MCF 10A (cell line): ENCODE data around the gene DYNC2H1. TPM values are rescaled to one million over a fixed set of nuclear protein-coding genes. Genes with fewer than 3 reads are reported as not detected.

Experiments
- BruUV-seq: library from RNA; stranded (reverse); fragments of 400-500 nt; replicated peaks from 2 replicates; lab custom pipeline; 2021; lab: Mats Ljungman, UMichigan
- CTCF ChIA-PET: fragments of 300-600 bp; sonication (Branson Sonifier 250); formaldehyde crosslinking; extraction: SDS; loops from one replicate; lab custom pipeline; 2021; ENCODE audit warnings: antibody characterized with exemption, inconsistent platforms; lab: Yijun Ruan, JAX
- POLR2A ChIA-PET: fragments of 300-600, 350-650 bp; sonication (Branson Sonifier 250); formaldehyde crosslinking; extraction: SDS; loops from one replicate; lab custom pipeline; 2020; ENCODE audit warnings: antibody characterized with exemption, inconsistent platforms; lab: Yijun Ruan, JAX
- DNase-seq: peaks from one replicate; pipeline ENCODE4 v3.0.0-alpha.2; 2018; ENCODE audit not compliant: unreplicated experiment
- H3K27ac Mint-ChIP-seq: one replicate; pipeline ENCODE4 v1.8.0; 2022; ENCODE audit warnings: mild to moderate bottlenecking, low read depth, mixed read lengths; ENCODE audit not compliant: unreplicated experiment
- H3K27me3 Mint-ChIP-seq: one replicate; pipeline ENCODE4 v1.8.0; 2022; ENCODE audit warnings: mixed read lengths; ENCODE audit not compliant: insufficient read depth, unreplicated experiment
- H3K36me3 Mint-ChIP-seq: one replicate; pipeline ENCODE4 v1.8.0; 2022; ENCODE audit warnings: mild to moderate bottlenecking, moderate library complexity, mixed read lengths; ENCODE audit not compliant: insufficient read depth, unreplicated experiment
- H3K4me1 Mint-ChIP-seq: one replicate; pipeline ENCODE4 v1.8.0; 2022; ENCODE audit warnings: mixed read lengths; ENCODE audit not compliant: insufficient read depth, unreplicated experiment
- H3K4me3 Mint-ChIP-seq: one replicate; pipeline ENCODE4 v1.8.0; 2022; ENCODE audit warnings: mild to moderate bottlenecking, moderate library complexity, mixed read lengths; ENCODE audit not compliant: unreplicated experiment
- H3K9me3 Mint-ChIP-seq: one replicate; pipeline ENCODE4 v1.8.0; 2022; ENCODE audit warnings: mixed read lengths; ENCODE audit not compliant: unreplicated experiment
- CTCF ChIP-seq: fragments of 200-600 bp; IDR thresholded peaks from one replicate; pipeline ENCODE4 v1.8.0; 2022; ENCODE audit warnings: antibody characterized with exemption, mild to moderate bottlenecking; ENCODE audit not compliant: unreplicated experiment
- intact Hi-C: fragments of 100-400 bp; cut with micrococcal nuclease; formaldehyde crosslinking; loops from 2 replicates; pipeline ENCODE4 v1.14.1; 2022
- total RNA-seq: library from RNA; stranded (reverse); gene quantifications from 2 replicates; pipeline ENCODE4 v1.2.3, GENCODE V29; 2022

DYNC2H1 gene
- total RNA-seq, 1 experiment from 2014 or later: 23.0 TPM

GRCh38 chr11:103222806-103223205 lies 113.6 kb downstream of the DYNC2H1 start:
- Mint-ChIP-seq H3K4me3 (no peak overlapping the region), H3K9me3 (peaks cover 8% of the 10 kb centered on the region), H3K36me3 (peaks cover 19% of the 10 kb centered on the region), H3K27me3 (no peaks in the 10 kb centered on the region), H3K4me1 (no peaks in the 10 kb centered on the region), H3K27ac (no peak overlapping the region)
- ChIA-PET CTCF (no interaction called here), POLR2A (interaction anchor here (1.0 kb wide), 2 partner anchors 9 to 15 kb away, joined by 3 to 5 read pairs; no protein-coding TSS in a partner anchor)
- no TSS peak for BruUV-seq
- intact Hi-C loops: no loop called here
- DNase-seq: no peak
- TF ChIP-seq CTCF: no peak

DNA sequence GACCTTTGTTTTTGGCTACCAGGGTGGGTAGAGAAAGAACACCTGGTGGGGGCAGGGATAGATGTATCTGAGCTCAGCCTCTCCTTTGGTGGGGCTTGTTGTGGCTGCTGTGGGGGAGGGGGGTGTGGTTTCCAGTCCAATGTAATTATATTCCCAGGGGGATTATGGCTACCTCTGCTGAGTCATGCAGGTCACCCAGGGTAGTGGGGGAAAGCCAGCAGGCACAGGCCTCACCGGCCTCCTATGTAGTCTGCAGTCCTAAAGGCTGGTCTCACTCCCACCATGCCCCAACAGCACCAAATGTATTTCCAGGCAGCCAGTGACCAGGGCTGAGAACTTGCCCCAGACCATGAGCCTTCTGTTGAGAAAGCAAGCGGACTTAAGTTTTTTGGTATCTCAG lies 119.6 kb downstream of the DYNC2H1 start:
- Mint-ChIP-seq H3K9me3 (peaks cover 8% of the 10 kb centered on the region), H3K4me3 (no peak overlapping the region), H3K36me3 (peaks cover 9% of the 10 kb centered on the region), H3K4me1 (no peaks in the 10 kb centered on the region), H3K27ac (no peak overlapping the region), H3K27me3 (no peaks in the 10 kb centered on the region)
- TF ChIP-seq CTCF: no peak
- no TSS peak for BruUV-seq
- ChIA-PET POLR2A (no interaction called here), CTCF (no interaction called here)
- no peak for DNase-seq
- intact Hi-C loops: no loop called here

DNA sequence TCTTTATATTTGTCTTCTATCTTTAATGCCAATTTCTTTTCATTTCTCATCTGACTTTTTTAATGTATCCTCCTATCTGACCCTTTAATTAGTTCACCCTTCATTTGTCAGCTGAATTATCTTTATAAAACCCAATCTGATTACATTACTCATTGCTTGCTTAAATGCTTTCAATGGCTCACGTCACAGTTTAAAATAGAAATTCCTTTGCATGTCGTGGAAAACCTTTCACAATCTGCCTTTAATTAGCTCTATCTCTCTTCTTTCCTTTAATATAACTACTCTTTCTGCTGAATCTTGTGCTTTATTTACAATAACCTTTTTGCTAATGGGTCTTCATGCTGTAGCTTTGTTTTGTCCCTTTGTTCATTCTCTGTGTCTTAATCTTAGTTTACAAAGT lies 125.7 kb downstream of the DYNC2H1 start:
- intact Hi-C loops: no loop called here
- no peak overlapping the region for H3K4me3 Mint-ChIP-seq
- no peaks in the 10 kb centered on the region for H3K27me3 Mint-ChIP-seq
- DNase-seq: no peak
- TF ChIP-seq CTCF: no peak
- ChIA-PET POLR2A (no interaction called here), CTCF (interaction anchor here (0.9 kb wide), 1 partner anchor 23 kb away, joined by 3 read pairs; no protein-coding TSS in a partner anchor)
- H3K36me3 Mint-ChIP-seq: peaks cover 15% of the 10 kb centered on the region
- no peak overlapping the region for H3K27ac Mint-ChIP-seq
- no peaks in the 10 kb centered on the region for H3K4me1 Mint-ChIP-seq
- H3K9me3 Mint-ChIP-seq: no peaks in the 10 kb centered on the region
- BruUV-seq: no TSS peak

DNA sequence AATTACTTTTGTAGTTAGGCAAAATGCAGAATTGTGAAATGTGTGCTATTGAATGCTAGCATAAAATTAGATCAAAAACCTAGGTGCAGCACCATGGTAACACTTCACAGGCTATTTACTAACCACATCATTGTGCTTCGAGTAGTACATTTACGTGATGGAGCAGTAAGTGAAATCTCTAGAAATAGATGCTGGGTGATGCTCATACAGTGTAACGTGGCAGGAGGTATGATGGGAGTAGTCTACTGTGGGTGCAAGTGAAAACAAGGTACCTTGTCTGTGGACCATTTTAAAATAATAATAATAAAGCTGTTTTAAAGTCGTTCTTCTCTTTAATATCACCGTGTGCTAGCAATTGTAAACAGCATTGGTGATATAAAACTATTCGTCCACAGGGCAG lies 132.3 kb downstream of the DYNC2H1 start:
- no TSS peak for BruUV-seq
- TF ChIP-seq CTCF: no peak
- ChIA-PET CTCF (no interaction called here), POLR2A (no interaction called here)
- H3K36me3 Mint-ChIP-seq: peaks cover 21% of the 10 kb centered on the region
- H3K9me3 Mint-ChIP-seq: no peaks in the 10 kb centered on the region
- no peaks in the 10 kb centered on the region for H3K27me3 Mint-ChIP-seq
- H3K4me3 Mint-ChIP-seq: no peak overlapping the region
- intact Hi-C loops: no loop called here
- H3K4me1 Mint-ChIP-seq: no peaks in the 10 kb centered on the region
- no peak overlapping the region for H3K27ac Mint-ChIP-seq
- DNase-seq: no peak
